SK-N-SH (cell line): ENCODE data around the gene OPHN1. TPM values are rescaled to one million over a fixed set of nuclear protein-coding genes. Genes with fewer than 3 reads are reported as not detected.

Experiments used
- CTCF ChIA-PET: fragments of 300-600, 350-600 bp; formaldehyde crosslinking; extraction: SDS; loops from one replicate; lab custom pipeline; 2021; lab: Yijun Ruan, JAX
- POLR2A ChIA-PET: fragments of 350-600 bp; sonication (Branson Sonifier 250); formaldehyde crosslinking; extraction: SDS; loops from one replicate; lab custom pipeline; 2020; ENCODE audit warnings: antibody characterized with exemption, inconsistent platforms; lab: Yijun Ruan, JAX
- DNase-seq: peaks from one replicate; pipeline ENCODE4 v3.0.0; 2012
- H2AFZ ChIP-seq: fragments of 200-600 bp; sonication (generic); 2 replicates; pipeline ENCODE4 v1.8.1; 2016; ENCODE audit warnings: antibody characterized with exemption, mild to moderate bottlenecking, low read depth
- H3F3A ChIP-seq: fragments of 200-600 bp; sonication (generic); replicated peaks from 2 replicates; pipeline ENCODE3; 2016; ENCODE audit warnings: antibody characterized with exemption, mild to moderate bottlenecking; ENCODE audit not compliant: insufficient read depth
- H3K27ac ChIP-seq, 2 experiments: fragments of 200-500 bp in 1 of 2; fragments of 200-600 bp in 1 of 2; sonication (Bioruptor generic) in 1 of 2; sonication (generic), shearing (Covaris generic) in 1 of 2; 2 replicates each; pipeline versions ENCODE4 v1.5.1 to v1.6.1; 2014 to 2016; ENCODE audit warnings: low read depth in 2 of 2, inconsistent platforms in 1 of 2, low read length in 1 of 2, mild to moderate bottlenecking in 1 of 2, mixed read lengths in 1 of 2
- H3K27me3 ChIP-seq: fragments of 200-600 bp; sonication (generic), shearing (Covaris generic); 2 replicates; pipeline ENCODE4 v1.6.1; 2016; ENCODE audit warnings: mixed run types; ENCODE audit not compliant: insufficient read depth
- H3K36me3 ChIP-seq, 2 experiments: fragments of 200-500 bp in 1 of 2; fragments of 200-600 bp in 1 of 2; sonication (Bioruptor generic) in 1 of 2; sonication (generic) in 1 of 2; replicated peaks in 1 of 2; 2 replicates each; pipeline versions ENCODE3 to v1.5.1; 2014 to 2016; ENCODE audit warnings: low read length in 1 of 2, mild to moderate bottlenecking in 1 of 2; ENCODE audit not compliant: insufficient read depth in 2 of 2, control insufficient read depth in 1 of 2
- H3K4me1 ChIP-seq, 2 experiments: fragments of 200-500 bp in 1 of 2; fragments of 200-600 bp in 1 of 2; sonication (Bioruptor generic) in 1 of 2; sonication (generic), shearing (Covaris generic) in 1 of 2; 2 replicates each; pipeline versions ENCODE4 v1.5.1 to v1.6.1; 2014 to 2016; ENCODE audit warnings: low read depth in 1 of 2, low read length in 1 of 2, mixed run types in 1 of 2; ENCODE audit not compliant: insufficient read depth in 2 of 2, control insufficient read depth in 1 of 2
- H3K4me2 ChIP-seq: fragments of 200-600 bp; sonication (generic), shearing (Covaris generic); 2 replicates; pipeline ENCODE4 v1.6.1; 2017; ENCODE audit warnings: mixed run types
- H3K4me3 ChIP-seq, 2 experiments: fragments of 200-500 bp in 1 of 2; fragments of 200-600 bp in 1 of 2; sonication (Bioruptor generic) in 1 of 2; sonication (generic), shearing (Covaris generic) in 1 of 2; 2 replicates each; pipeline versions ENCODE4 v1.5.1 to v1.8.1; 2014 to 2016; ENCODE audit warnings: low read depth in 2 of 2, inconsistent platforms in 1 of 2, low read length in 1 of 2, mild to moderate bottlenecking in 1 of 2, mixed read lengths in 1 of 2, moderate library complexity in 1 of 2
- H3K79me2 ChIP-seq: fragments of 200-600 bp; sonication (generic); 2 replicates; pipeline ENCODE4 v1.8.1; 2017; ENCODE audit warnings: mild to moderate bottlenecking; ENCODE audit not compliant: insufficient read depth
- H3K9ac ChIP-seq: fragments of 200-600 bp; sonication (generic); 2 replicates; pipeline ENCODE4 v1.6.1; 2017; ENCODE audit warnings: mixed run types
- H3K9me2 ChIP-seq: fragments of 200-600 bp; sonication (generic); 2 replicates; pipeline ENCODE4 v1.6.1; 2017; ENCODE audit warnings: mixed run types
- H3K9me3 ChIP-seq: fragments of 200-600 bp; sonication (generic); 2 replicates; pipeline ENCODE4 v1.6.1; 2017; ENCODE audit warnings: mixed run types, mild to moderate bottlenecking, moderate library complexity
- H4K20me1 ChIP-seq: fragments of 200-600 bp; sonication (generic); 2 replicates; pipeline ENCODE4 v1.6.1; 2017; ENCODE audit warnings: mild to moderate bottlenecking, mixed run types; ENCODE audit not compliant: insufficient read depth
- CHD2 ChIP-seq: fragments of 150-350 bp; IDR thresholded peaks from 2 replicates; pipeline ENCODE4 v1.6.1; 2018; ENCODE audit warnings: low read length; ENCODE audit not compliant: partially characterized antibody
- ELF1 ChIP-seq: IDR thresholded peaks from 2 replicates; pipeline ENCODE4 v1.4.0; 2012
- EZH2phosphoT487 ChIP-seq: fragments of 200-600 bp; sonication (generic); IDR thresholded peaks from 2 replicates; pipeline ENCODE4 v1.6.1; 2017; ENCODE audit warnings: low read depth, mixed run types, mild to moderate bottlenecking, antibody characterized with exemption, moderate library complexity, borderline replicate concordance
- FOXJ3 ChIP-seq: sonication (generic); formaldehyde crosslinking; IDR thresholded peaks from 2 replicates; pipeline ENCODE4 v1.5.1; 2020; ENCODE audit warnings: mild to moderate bottlenecking, missing genetic modification reagents
- GATA2 ChIP-seq: sonication (generic); formaldehyde crosslinking; IDR thresholded peaks from 2 replicates; pipeline ENCODE4 v1.5.0; 2020; ENCODE audit warnings: mild to moderate bottlenecking, missing genetic modification reagents
- JUND ChIP-seq: IDR thresholded peaks from 2 replicates; pipeline ENCODE4 v1.4.0; 2012
- MAX ChIP-seq: IDR thresholded peaks from 2 replicates; pipeline ENCODE4 v1.4.0; 2012; ENCODE audit warnings: low read depth
- MXI1 ChIP-seq: IDR thresholded peaks from 2 replicates; pipeline ENCODE4 v1.6.1; 2012; ENCODE audit warnings: mild to moderate bottlenecking, low read depth, low read length, improper control_type of control experiment
- PBX3 ChIP-seq: IDR thresholded peaks from 2 replicates; pipeline ENCODE4; 2012
- POLR2AphosphoS5 ChIP-seq: IDR thresholded peaks from 2 replicates; pipeline ENCODE4 v1.6.1; 2012; ENCODE audit warnings: low read depth, low read length
- RAD21 ChIP-seq: IDR thresholded peaks from 2 replicates; pipeline ENCODE4 v1.6.1; 2012; ENCODE audit warnings: mild to moderate bottlenecking, low read length
- SMC3 ChIP-seq: IDR thresholded peaks from 2 replicates; pipeline ENCODE4 v1.6.1; 2012; ENCODE audit warnings: low read depth, low read length, improper control_type of control experiment
- TAF1 ChIP-seq: IDR thresholded peaks from 2 replicates; pipeline ENCODE4 v1.6.1; 2012; ENCODE audit warnings: low read depth, mild to moderate bottlenecking, low read length, moderate library complexity, borderline replicate concordance
- TEAD4 ChIP-seq: IDR thresholded peaks from 2 replicates; pipeline ENCODE4 v1.4.0; 2012; ENCODE audit warnings: mild to moderate bottlenecking, borderline replicate concordance; ENCODE audit not compliant: insufficient read depth
- USF1 ChIP-seq: IDR thresholded peaks from 2 replicates; pipeline ENCODE4 v1.4.0; 2012; ENCODE audit warnings: low read depth, borderline replicate concordance
- USF2 ChIP-seq: fragments of 150-350 bp; IDR thresholded peaks from 2 replicates; pipeline ENCODE4 v1.6.1; 2017; ENCODE audit warnings: antibody characterized with exemption, low read length, low read depth, borderline replicate concordance
- WGBS: methylation state at CpG from one replicate; pipeline ENCODE4 v1.1.6; 2017; ENCODE audit warnings: low lambda C conversion rate; 5-methylcytosine and 5-hydroxymethylcytosine counted together
- polyA plus RNA-seq, 3 experiments: library from polyadenylated mRNA; depleted of rRNA; stranded (reverse); fragments of >200 nt; gene quantifications; 2 replicates each; pipeline ENCODE4 v1.2.3, GENCODE V29; 2012

The OPHN1 gene
- polyA plus RNA-seq, 1 of the 3 experiments (the other 2 are of a cell fraction), result 1.7 TPM

- H3K36me3 ChIP-seq, result no peaks in the 10 kb centered on the region
- CTCF ChIA-PET, result no interaction called here
- H3K9ac ChIP-seq, result no peak overlapping the region
- H3K4me3 ChIP-seq, result no peak overlapping the region
- H2AFZ ChIP-seq, result no peak overlapping the region
- H4K20me1 ChIP-seq, result no peaks in the 10 kb centered on the region
- no peak overlapping the region for H3K27ac ChIP-seq
- no peak overlapping the region for H3K4me2 ChIP-seq
- no peaks in the 10 kb centered on the region for H3K27me3 ChIP-seq
- no peaks in the 10 kb centered on the region for H3F3A ChIP-seq
- no peaks in the 10 kb centered on the region for H3K79me2 ChIP-seq
- H3K9me3 ChIP-seq, result no peaks in the 10 kb centered on the region
- no peaks in the 10 kb centered on the region for H3K4me1 ChIP-seq
- TF ChIP-seq USF2 (no peak), FOXJ3 (CRISPR knock-in tag) (no peak), CHD2 (no peak), USF1 (no peak), EZH2phosphoT487 (no peak), JUND (no peak), MXI1 (no peak), PBX3 (no peak), MAX (no peak), RAD21 (no peak), POLR2AphosphoS5 (no peak), ELF1 (no peak), TEAD4 (no peak), TAF1 (no peak), GATA2 (no peak), SMC3 (no peak)
- WGBS, result 41% methylated on average over 3 of the region's 3 CpGs
- H3K9me2 ChIP-seq, result no peaks in the 10 kb centered on the region
- no peak for DNase-seq
- POLR2A ChIA-PET, result no interaction called here
These were observed 140.8 kb downstream of the OPHN1 start for GRCh38 chrX:68292471-68292870.

GRCh38 chrX:68288127-68288526 is 145.2 kb downstream of the OPHN1 start:
- no peak for TF ChIP-seq RAD21
- Histone ChIP-seq H3K4me3 (no peak overlapping the region), H2AFZ (no peak overlapping the region), H3F3A (no peaks in the 10 kb centered on the region), H3K9ac (no peak overlapping the region), H4K20me1 (no peaks in the 10 kb centered on the region), H3K27me3 (no peaks in the 10 kb centered on the region), H3K4me1 (no peaks in the 10 kb centered on the region), H3K79me2 (no peaks in the 10 kb centered on the region), H3K27ac (no peak overlapping the region), H3K9me3 (no peaks in the 10 kb centered on the region), H3K36me3 (peaks cover 0 to 4% of the 10 kb centered on the region in 2 experiments), H3K4me2 (no peak overlapping the region), H3K9me2 (no peaks in the 10 kb centered on the region)
- CTCF ChIA-PET, result no interaction called here
- no peak for DNase-seq
- POLR2A ChIA-PET, result no interaction called here
